ENCODE data around the gene SPDYE16.
"Not testable (repeated sequence)": the region's sequence is repeated elsewhere in the genome, so short reads cannot be mapped to it uniquely, and the experiment has no call there.

DNA sequence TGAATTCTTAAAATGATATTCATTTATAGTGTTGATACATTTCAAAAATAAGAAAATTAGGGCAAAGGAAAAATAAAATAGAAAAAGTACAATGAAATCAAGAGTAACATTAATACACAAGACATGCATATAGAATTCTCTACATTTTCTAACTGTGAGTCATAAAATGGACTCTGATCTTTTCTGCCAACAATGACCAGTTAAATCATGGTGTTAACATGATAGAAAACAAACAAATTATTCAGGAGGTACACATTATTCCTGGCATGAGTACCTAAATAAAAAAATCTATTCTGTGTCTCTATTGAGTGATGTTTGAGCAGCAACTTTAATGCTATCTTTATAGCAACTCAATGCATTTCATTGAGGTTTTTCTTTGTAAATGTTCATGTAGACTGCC is 25.6 kb upstream of the SPDYE16 start:
- TF ChIP-seq POLR2AphosphoS5 (IDR thresholded peaks at IDR 0.05; ENCODE audit: low read depth); CTCF (conservative IDR thresholded peaks at IDR 0.05; ENCODE audit: low read depth in 2 of 2); EZH2 (IDR thresholded peaks at IDR 0.05; ENCODE audit: low read depth, unreplicated experiment); ZNF331 (CRISPR knock-in tag; IDR thresholded peaks at IDR 0.05; ENCODE audit: low read depth): not testable (repeated sequence)

Measured in GM23338 (cell line).